Measurements from ENCODE around the gene EIF5B. TPM values are rescaled to one million over a fixed set of nuclear protein-coding genes. Genes with fewer than 3 reads are reported as not detected.
"Not testable (repeated sequence)": the region's sequence is repeated elsewhere in the genome, so short reads cannot be mapped to it uniquely, and the experiment has no call there.

The EIF5B gene
- total RNA-seq, 2 donors from 2014 or later: 22.7 to 44.1 TPM

GRCh38 chr2:99338029-99338585 is 918 bp downstream of the EIF5B start:
- peak overlapping the region; percentile 93 for H3K4me3 ChIP-seq
- H3K27me3 ChIP-seq (replicated peaks; ENCODE audit: insufficient read depth): no peaks in the 10 kb centered on the region
- H3K36me3 ChIP-seq: no peaks in the 10 kb centered on the region
- H3K4me1 ChIP-seq (ENCODE audit: control insufficient read depth in 1 of 2, low read depth in 2 of 2): peaks cover 28 to 42% of the 10 kb centered on the region in 2 donors
- ATAC-seq (ENCODE audit: insufficient number of reproducible peaks, low FRiP score, low read depth) (no peak), DNase-seq (ENCODE audit: low spot score) (no peak)
- no peak for TF ChIP-seq CTCF (IDR thresholded peaks at IDR 0.05)
- H3K27ac ChIP-seq: peak overlapping the region in 1 of 2 donors; percentile 94
- no peaks in the 10 kb centered on the region for H3K9me3 ChIP-seq

- no peak for TF ChIP-seq CTCF (IDR thresholded peaks at IDR 0.05)
- H3K27me3 ChIP-seq (replicated peaks; ENCODE audit: insufficient read depth): no peaks in the 10 kb centered on the region
- H3K4me1 ChIP-seq (ENCODE audit: control insufficient read depth in 1 of 2, low read depth in 2 of 2): peaks cover 17 to 22% of the 10 kb centered on the region in 2 donors
- no peak for DNase-seq (ENCODE audit: low spot score)
- no peak overlapping the region for H3K27ac ChIP-seq
- H3K4me3 ChIP-seq: no peak overlapping the region
- H3K36me3 ChIP-seq: no peaks in the 10 kb centered on the region
- no peak for ATAC-seq (ENCODE audit: insufficient number of reproducible peaks, low FRiP score, low read depth)
- H3K9me3 ChIP-seq: no peaks in the 10 kb centered on the region
Measured at GRCh38 chr2:99340669-99341236, 3.6 kb downstream of the EIF5B start.

- Histone ChIP-seq H3K9me3 (no peaks in the 10 kb centered on the region), H3K36me3 (no peaks in the 10 kb centered on the region), H3K4me1 (ENCODE audit: control insufficient read depth in 1 of 2, low read depth in 2 of 2) (peaks cover 17 to 22% of the 10 kb centered on the region in 2 donors), H3K27ac (no peak overlapping the region), H3K4me3 (no peak overlapping the region), H3K27me3 (replicated peaks; ENCODE audit: insufficient read depth) (no peaks in the 10 kb centered on the region)
- ATAC-seq (ENCODE audit: insufficient number of reproducible peaks, low FRiP score, low read depth) (no peak), DNase-seq (ENCODE audit: low spot score) (no peak)
- TF ChIP-seq CTCF (IDR thresholded peaks at IDR 0.05): no peak
Measured at GRCh38 chr2:99342536-99342935, 5.3 kb downstream of the EIF5B start.

GRCh38 chr2:99345446-99345845 is 8.3 kb downstream of the EIF5B start:
- H3K27me3 ChIP-seq (replicated peaks; ENCODE audit: insufficient read depth); H3K9me3 ChIP-seq; H3K27ac ChIP-seq; H3K36me3 ChIP-seq; DNase-seq (ENCODE audit: low spot score); H3K4me3 ChIP-seq; ATAC-seq (ENCODE audit: insufficient number of reproducible peaks, low FRiP score, low read depth); H3K4me1 ChIP-seq (ENCODE audit: control insufficient read depth in 1 of 2, low read depth in 2 of 2): not testable (repeated sequence)

GRCh38 chr2:99346218-99346617 is 9.0 kb downstream of the EIF5B start:
- H3K9me3 ChIP-seq: no peaks in the 10 kb centered on the region
- no peak overlapping the region for H3K27ac ChIP-seq
- DNase-seq (ENCODE audit: low spot score): no peak
- TF ChIP-seq CTCF (IDR thresholded peaks at IDR 0.05): no peak
- no peak overlapping the region for H3K4me3 ChIP-seq
- no peak for ATAC-seq (ENCODE audit: insufficient number of reproducible peaks, low FRiP score, low read depth)
- no peaks in the 10 kb centered on the region for H3K36me3 ChIP-seq
- no peaks in the 10 kb centered on the region for H3K27me3 ChIP-seq (replicated peaks; ENCODE audit: insufficient read depth)
- peaks cover 3 to 8% of the 10 kb centered on the region in 2 donors for H3K4me1 ChIP-seq (ENCODE audit: control insufficient read depth in 1 of 2, low read depth in 2 of 2)

- Histone ChIP-seq H3K9me3 (no peaks in the 10 kb centered on the region), H3K4me3 (no peak overlapping the region), H3K36me3 (no peaks in the 10 kb centered on the region), H3K27ac (no peak overlapping the region), H3K4me1 (ENCODE audit: control insufficient read depth in 1 of 2, low read depth in 2 of 2) (peaks cover 0 to 8% of the 10 kb centered on the region in 2 donors), H3K27me3 (replicated peaks; ENCODE audit: insufficient read depth) (no peaks in the 10 kb centered on the region)
- no peak for ATAC-seq (ENCODE audit: insufficient number of reproducible peaks, low FRiP score, low read depth)
- no peak for DNase-seq (ENCODE audit: low spot score)
- no peak for TF ChIP-seq CTCF (IDR thresholded peaks at IDR 0.05)
Measured at GRCh38 chr2:99348173-99348572, 11.0 kb downstream of the EIF5B start.

Data from thoracic aorta (tissue), 2 donors.